NCI-H82 treated with DMSO at 0.1 percent for 48 hours (cell line): ENCODE data around the gene SLC35D2.
"Not testable (repeated sequence)": the region's sequence is repeated elsewhere in the genome, so short reads cannot be mapped to it uniquely, and the experiment has no call there.

Experiments used
- DNase-seq: peaks from one replicate; lab custom pipeline; 2025; ENCODE audit not compliant: unreplicated experiment; lab: John Stamatoyannopoulos, UW

Gene SLC35D2

DNA sequence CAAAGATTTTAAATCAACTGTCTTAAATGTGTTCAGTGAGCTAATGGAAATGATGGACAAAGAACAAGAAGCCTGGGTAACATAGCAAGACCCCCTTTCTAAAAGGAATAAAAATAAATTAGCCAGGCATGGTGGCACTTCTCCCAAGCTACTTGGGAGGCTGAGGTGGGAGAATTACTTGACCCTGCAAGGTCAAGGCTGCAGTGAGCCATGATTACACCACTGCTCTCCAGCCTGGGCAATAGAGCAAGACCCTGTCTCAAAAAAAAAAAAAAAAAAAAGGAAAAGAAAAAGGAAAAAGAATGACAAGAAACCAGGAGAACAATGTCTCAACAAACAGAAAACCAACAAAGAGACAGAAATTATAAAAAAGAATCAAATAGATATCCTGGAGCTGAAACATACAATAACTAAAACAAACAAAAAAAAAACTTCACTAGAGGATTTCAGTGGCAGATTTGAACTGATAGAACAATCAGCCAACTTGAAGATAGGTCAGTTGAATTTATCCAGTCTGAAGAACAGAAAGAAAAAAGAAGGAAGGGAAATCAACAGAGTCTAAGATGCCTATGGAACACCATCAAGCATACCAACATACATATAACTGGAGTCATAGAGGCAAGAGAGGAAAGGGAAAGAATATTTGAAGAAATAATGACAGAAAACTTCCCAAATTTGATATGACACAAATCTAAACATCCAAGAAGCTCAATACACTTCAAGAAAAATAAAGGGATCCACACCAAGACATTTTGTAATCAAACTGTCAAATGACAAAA is 16.8 kb upstream of the SLC35D2 start:
- DNase-seq: no peak

DNA sequence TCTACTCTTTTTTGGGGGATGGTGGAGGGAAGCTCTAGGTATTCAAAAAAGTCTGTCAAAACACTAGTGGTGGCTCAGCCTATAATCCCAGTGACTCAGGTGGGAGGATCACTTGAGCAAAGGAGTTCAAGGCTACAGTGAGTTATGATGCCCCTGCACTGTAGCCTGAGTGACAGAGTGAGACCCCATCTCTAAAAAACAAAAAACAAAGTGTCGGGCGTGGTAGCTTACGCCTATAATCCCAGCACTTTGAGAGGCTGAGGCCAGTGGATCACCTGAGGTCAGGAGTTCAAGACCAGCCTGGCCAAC is 15.8 kb upstream of the SLC35D2 start:
- no peak for DNase-seq

DNA sequence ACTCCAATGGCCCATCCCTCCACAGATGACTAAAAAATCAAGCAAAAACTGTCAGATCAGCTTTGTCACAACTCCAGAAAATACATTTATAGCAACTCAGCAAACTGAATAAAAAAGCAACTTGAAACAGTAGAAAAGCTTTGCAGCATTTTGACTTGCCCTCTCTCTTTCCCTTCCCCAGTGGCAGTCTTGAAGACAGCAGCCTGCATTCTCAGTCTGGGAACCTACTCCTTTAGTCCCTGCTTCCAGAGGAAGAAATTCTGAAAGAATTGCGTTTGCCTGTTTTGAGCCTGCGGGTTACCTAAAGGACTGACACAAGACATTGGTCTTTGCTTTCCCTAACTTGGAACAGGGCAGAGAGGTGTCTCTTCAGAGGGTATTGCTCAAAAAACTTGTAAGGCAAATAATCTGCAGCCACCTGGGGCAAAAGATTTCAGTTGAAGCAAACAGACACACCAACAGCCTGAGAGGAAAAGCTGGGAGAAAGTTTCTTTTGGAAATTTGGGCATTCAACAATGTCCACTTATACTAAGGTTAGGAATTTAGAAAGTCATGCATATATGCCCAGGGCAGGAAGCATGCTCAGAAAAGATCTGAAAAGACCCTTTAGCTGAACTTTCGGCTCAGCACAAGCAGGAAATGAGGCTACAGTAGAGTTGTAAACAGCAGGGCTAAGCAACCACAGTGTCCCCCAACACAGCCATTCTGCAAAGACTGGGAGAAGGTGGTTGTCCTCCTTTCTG is 15.2 kb upstream of the SLC35D2 start:
- DNase-seq: no peak

DNA sequence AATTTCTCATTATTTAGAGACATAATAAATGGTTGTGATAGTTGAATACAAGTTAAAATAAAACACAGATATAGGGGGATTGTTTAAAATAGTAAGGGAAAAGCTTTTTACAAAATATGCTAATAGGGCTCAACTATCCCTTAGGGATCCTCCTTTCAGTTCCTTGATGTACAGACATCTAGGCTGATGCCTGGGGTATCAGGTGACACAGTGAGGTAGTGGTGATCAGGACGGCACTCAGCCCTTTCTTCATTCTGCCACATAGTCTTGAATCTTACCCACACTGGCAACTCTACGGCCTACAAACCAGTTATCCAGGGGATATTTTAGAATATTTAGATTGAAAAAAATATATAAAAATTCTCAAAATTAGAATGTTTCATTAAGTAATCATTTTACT is 12.5 kb upstream of the SLC35D2 start:
- DNase-seq: no peak

DNA sequence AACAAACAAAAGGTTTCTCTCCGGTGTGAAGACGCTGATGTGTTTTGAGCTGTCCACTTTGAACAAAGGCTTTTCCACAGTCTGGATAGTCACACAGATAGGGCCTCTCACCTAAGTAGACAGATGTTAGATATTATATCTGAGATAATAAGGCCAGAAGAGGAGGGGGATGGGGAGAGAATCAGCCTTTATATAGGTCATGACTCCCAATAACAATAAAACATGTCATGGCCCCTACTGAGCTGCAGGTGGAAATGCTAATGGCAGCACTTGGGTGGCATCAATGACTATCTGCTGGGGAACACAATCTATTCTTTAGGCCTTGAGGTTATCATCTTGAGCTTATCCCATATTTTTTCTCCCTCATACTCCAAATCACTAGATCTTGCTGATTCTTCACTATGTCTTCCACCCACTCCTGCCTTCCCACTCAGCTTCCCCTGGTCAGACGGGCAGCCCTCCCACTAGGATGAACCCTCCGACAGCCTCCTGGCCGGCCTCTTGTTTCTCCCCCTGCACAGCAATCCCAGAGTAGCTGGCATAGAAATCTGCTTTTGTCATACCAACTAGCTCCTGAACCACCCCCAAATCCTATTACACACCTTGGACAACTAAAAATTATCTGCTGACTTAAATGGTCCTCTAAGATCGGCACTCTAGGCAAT is 11.5 kb upstream of the SLC35D2 start:
- no peak for DNase-seq

DNA sequence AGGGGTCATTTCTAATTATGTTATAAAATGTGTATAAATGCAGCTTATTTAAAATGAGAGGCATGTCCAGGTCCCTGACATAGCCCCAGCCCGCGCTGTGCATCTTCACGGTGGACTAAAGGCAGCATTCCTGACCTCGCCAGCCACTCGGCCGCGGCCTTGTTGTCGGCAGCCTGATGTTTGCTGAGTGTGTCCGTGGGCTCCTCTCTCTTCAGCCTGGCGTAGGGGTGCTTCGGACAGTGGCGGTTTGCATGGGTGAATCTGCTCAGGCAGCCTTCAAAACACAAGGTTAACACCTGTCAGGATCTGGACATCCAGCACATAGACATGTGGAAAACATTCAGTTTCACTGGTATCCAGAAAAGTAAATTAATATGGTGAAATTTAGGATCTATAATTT is 8.8 kb upstream of the SLC35D2 start:
- DNase-seq: no peak

DNA sequence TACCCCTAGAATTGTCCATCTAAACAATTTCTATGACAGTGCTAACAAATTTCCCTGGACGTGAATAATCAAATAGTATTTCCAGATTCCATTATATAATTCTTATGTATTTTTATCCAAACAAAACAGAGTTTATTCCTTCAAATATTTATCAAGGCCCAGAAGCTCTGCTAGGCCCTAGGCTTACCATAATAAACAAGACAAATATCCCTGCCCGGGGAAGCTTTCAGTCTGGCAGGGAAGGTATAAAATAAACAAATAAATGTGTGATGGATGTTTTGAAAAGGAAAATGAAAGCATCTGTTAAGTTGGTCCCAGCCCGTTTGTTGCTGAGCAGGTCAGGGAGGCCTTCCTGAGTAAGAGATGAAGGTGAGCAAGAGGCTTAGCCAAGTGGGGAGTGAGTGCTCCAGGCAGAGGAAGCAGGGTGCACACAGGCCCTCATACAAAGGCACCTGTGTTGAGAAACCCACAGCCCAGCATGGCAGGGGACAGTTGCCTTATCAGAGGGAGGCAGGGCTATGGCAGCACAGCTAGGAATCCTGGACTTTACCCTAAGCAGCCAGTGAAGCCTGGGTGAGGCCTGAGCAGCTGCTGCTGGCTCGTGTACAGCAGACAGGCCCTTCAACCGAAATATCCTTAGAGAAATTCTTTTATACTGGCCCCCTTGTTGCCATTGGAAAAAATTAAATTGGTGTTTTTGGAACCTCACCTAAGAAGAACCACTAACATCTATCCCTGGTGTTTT is 7.7 kb upstream of the SLC35D2 start:
- DNase-seq: no peak

DNA sequence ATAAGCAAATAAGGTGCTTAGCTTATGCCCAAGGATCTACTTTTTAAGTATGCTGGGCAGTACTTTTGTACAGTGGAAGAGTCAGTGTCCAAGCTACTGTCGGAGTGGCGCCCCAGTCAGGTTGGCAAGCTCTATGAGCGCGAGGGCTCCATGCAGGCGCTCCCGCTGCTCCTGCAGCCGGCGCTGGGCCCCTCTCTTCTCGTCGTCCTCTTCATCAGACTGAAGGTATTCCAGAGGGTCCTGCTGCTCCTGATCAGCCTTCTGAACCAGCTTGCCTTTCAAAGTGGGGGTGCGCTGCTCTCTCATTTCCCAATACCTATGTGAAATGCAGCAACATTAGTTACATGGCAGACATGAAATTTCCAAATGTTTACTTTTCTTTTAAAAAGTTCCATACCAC is 4.6 kb upstream of the SLC35D2 start:
- DNase-seq: no peak

DNA sequence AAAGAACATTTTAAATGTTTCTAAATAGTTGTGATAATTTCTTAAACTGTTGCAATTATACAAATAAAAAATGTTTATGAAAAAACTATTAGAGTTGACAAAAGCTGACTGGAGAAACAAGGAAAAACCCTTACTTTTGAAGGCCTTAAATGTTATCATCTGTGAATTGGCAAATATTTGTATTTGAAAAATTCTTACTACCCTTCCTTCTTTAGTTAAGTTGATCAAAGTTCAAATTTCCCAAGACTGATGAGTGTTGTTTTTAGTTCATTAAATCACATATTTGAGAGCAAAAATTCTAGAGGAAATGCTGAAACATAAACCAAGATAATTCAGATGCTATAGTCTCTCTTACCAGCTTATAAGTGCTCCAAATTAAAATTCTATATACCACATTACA is 2.6 kb upstream of the SLC35D2 start:
- DNase-seq: no peak

DNA sequence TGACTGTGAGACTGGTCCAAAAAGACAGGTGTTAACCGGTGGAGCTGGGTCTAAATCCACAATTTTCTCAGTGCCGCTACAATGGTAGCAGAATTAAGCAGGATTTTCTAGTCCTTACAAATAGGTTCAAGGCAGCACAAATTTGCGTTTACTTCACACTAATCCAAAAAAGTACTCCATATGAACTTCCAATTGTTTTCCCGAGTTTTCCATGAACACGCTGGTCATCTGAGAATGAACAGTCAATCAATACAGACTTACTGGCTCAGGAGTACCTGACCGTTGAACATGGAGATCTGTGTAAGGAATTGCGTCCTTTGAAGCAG is 709 bp downstream of the SLC35D2 start:
- no peak for DNase-seq

DNA sequence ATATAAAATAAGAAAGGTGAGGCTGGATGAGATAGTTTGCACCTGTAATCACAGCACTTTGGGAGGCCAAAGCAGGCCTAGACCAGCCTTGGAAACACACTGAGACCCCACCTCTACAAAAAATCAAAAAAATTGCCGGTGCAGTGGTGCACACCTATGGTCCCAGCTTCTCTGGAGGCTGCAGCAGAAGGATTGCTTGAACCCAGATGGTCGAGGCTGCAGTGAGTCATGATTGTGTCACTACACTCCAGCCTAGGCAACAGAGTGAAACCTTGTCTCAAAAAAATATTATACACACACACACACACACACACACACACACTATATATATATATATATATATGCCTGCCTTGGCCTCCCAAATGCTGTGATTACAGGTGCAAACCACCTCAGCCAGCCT is 1.3 kb downstream of the SLC35D2 start:
- DNase-seq: no peak

DNA sequence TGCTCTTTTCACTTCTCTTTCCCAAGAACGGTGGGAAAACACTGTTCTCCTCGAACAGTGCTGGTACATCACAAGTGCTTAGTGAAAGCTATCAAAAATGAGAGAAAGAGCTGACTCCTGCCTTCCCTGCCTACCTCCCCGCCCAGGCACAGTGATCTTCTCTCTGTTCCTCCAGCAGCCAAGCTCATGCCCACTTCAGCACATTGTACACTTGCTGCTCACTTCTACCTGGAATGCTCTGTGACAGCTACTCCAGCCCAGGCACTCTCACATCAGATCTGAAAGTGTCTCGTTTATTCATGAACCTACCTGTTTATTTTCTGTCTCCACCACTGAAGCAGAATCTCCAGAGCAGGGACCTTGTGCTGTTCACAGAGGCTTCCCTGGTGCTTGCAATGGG is 1.8 kb downstream of the SLC35D2 start:
- DNase-seq: no peak

DNA sequence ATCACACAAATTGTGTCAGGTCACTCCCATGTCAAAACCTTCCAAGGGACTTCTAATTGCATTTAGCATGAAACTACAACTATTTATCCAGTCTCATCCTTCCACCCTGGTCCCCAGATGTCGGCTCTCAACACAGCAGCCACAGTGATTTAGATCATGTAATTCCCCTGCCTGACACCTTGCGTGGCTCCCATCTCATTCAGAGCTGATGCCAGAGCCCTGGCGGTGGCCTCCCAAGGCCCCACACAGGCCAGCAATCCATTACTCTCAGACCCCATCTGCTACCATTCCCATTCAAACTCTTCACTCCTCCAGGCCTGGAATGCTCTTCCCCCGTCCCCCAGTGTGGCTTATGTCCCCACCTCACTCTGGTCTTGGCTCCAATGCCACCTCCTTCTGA is 2.4 kb downstream of the SLC35D2 start:
- DNase-seq: no peak

DNA sequence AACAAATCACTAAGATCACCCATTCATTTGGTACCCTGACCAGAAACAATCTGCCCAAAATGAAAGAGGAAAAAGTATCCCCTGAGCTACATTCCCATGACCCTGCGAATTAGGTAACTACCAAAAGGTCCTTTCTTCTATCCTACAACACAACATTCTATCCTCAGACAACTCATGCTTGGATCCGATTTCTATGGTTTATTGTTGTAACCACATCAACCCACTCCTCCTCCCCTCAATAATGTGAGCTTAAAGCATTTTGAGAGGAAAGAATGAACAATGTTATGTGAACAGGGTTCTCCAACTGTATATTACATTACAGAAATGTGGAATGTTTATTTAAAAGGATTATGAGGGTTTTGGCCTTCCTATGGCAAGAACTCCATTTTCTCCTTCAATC is 4.0 kb downstream of the SLC35D2 start:
- DNase-seq: no peak

DNA sequence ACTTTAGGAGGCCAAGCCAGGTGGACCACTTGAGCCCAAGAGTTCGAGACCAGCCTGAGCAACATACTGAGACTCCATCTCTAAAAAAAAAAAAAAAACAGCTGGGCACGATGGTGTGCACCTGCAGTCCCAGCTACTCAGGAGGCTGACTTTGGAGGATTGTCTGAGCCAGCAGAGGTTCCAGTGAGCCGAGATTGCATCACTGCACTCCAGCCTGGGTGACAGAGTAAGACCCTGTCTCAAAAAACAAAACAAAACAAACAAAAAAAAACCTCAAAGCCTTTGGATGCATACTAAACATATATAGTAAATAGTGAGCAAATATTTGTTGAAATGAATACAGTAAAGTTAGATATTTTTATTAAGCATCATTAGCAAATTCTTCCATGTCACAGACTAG is 5.3 kb downstream of the SLC35D2 start:
- DNase-seq: no peak

DNA sequence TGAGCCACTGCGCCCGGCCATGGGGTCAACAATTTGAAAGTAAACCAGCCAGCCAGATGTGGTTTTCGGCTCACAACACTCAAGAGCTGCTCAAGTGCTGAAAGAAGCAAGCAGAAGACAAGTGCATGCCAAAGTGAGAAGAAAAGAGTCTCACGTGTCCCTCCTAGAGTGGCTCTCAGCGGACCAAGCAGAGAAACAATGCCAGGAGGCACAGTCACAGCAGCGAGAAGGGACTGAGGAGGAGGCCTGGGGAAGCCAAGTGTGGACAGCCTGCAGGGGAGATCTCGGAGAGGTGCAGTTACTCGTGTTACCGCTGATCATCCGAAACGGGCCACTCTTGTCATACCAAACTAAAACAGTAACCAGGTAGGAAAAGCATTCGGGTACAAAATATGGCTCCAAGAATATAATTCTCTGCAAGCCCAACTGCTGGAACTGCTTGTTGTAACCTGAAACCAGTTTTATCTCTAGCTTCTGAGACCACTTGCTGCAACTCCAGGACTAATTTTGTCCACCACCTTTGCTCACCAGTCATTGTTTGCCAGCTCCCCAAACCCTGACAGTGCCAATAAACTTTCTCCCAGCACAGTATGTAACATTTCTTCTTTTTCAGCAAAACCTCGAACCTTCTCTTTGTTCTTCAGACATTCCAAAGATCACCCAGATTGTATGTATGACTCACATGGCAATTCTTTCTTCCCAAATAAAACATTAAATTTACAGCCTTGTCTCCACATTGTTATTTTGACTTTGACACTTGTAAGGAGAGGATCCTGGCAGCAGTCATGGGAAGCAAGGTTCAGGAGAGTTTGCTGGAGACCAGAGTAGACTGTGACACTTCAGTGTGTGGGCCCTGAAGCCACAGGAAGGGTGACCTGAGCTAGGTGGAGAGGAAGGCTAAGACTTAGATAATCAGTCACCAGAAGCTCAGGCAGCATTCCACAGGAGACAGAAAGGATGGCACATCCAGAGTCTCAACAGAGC is 6.3 kb downstream of the SLC35D2 start:
- DNase-seq: no peak

DNA sequence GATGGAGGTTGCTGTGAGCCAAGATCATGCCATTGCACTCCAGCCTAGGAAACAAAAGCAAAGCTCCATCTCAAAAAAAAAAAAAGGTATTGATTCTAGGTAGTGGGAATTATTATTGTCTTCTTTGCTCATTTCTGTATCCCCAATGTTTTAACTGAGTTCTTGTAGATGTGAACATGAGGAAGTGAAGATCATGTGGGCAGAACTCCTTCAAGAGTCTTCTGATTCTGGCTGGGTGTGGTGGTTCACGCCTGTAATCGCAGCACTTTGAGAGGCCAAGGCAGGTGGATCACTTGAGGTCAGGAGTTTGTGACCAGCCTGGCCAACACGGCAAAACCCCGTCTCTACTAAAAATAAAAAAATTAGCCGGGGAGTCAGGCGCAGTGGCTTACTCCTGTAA is 8.0 kb downstream of the SLC35D2 start:
- not testable (repeated sequence) for DNase-seq

DNA sequence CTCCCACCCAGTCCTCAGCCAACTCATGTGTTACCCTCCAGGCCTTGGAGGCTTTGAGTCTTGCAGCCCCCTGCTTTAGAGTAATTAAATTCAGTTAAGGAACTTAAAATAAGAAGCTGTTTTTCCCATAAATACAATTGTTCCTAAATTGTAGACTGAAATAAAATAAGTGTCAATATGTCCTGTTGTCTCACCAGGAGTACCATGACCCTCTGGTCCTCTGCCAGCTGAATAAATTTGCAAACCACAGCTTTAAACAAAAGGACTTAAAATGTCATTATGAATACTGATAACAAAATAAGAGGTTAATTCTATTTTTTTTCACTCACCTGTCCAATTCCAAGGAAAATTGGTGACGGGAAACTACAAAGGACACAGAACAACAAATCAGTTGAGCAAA is 15.6 kb downstream of the SLC35D2 start:
- DNase-seq: no peak

DNA sequence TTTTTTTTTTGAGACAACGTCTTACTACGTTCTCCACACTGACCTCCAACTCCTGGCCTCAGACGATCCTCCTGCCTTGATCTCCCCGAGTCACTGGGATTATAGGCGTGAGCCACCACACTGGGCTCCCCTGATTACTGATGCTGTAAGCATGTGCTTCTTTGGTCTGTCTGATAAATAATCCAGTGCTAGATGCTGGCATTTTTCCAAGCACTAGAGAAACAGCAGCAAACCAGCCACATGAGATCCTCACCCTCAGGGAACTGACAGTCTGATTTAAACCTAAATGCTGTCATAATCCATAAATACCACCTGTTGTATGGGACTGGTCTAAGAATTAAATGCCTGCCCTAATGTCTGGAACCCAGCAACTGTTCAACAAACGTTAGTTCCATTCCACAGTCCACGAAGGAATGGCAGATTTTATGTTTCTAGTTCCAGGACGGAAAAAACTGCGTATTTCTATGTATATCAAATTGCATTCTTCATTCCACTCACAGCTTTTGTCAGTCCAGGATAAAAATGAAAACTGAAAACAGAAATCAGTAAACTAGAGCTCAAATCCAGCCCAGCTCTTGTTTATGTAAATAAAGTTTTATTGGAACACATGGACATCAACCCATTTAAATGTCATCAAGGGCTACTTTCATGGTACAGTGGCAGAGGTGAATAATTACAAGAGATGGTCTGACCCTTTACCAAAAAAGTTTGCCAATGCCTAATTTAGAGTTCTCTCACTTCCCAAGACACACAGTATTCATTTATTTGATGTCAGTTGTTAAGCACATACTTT is 20.1 kb downstream of the SLC35D2 start:
- DNase-seq: no peak

DNA sequence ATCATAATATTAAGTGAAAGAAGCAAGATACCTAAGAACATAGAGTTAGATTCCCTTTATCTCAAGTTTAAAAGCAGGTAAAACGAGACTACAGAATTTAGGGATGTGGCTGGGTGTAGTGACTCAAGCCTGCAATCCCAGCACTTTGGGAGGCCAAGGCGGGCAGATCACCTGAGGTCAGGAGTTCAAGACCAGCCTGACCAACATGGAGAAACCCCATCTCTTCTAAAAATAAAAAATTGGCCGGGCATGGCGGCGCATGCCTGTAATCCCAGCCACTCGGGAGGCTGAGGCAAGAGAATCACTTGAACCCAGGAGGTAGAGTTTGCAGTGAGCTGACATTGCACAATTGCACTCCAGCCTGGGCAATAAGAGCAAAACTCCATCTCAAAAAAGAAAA is 21.4 kb downstream of the SLC35D2 start:
- not testable (repeated sequence) for DNase-seq
